ENCODE data around the gene ARID1B.

- TF ChIP-seq CTCF (IDR thresholded peaks at IDR 0.05), result no peak
- no peak for TF ChIP-seq POLR2A (IDR thresholded peaks at IDR 0.05)
These were observed 108.4 kb downstream of the ARID1B start for GRCh38 chr6:156885562-156885961.

Measured in adrenal gland (tissue), 5 donors.